WERI-Rb-1 (cell line): ENCODE results near the gene PLEKHA6.

ENCODE experiments used
- DNase-seq: peaks from one replicate; pipeline ENCODE4 v3.0.0-alpha.2; 2020
- H3K27ac ChIP-seq: fragments of 250-450 bp; sonication (Bioruptor Pico); 2 replicates; pipeline ENCODE4 v1.5.1; 2020; ENCODE audit warnings: mild to moderate bottlenecking, moderate library complexity
- H3K27me3 ChIP-seq: fragments of 250-450 bp; sonication (Bioruptor Pico); 2 replicates; pipeline ENCODE4 v1.5.1; 2021; ENCODE audit warnings: mild to moderate bottlenecking, low read depth, moderate library complexity; ENCODE audit not compliant: insufficient read depth, severe bottlenecking
- H3K36me3 ChIP-seq: fragments of 250-450 bp; sonication (Bioruptor Pico); 2 replicates; pipeline ENCODE4 v1.5.1; 2020; ENCODE audit warnings: mild to moderate bottlenecking, moderate library complexity
- H3K4me3 ChIP-seq: 2 replicates; pipeline ENCODE4 v1.5.1; 2011; ENCODE audit warnings: low read depth, mild to moderate bottlenecking, control low read depth, low read length
- H3K9me3 ChIP-seq: fragments of 250-450 bp; sonication (Bioruptor Pico); 2 replicates; pipeline ENCODE4 v1.5.1; 2021; ENCODE audit warnings: mild to moderate bottlenecking, moderate library complexity; ENCODE audit not compliant: severe bottlenecking
- CTCF ChIP-seq: IDR thresholded peaks from 2 replicates; pipeline ENCODE4 v1.5.1; 2011; ENCODE audit warnings: low read depth, mild to moderate bottlenecking, control low read depth, inconsistent platforms, low read length

Gene PLEKHA6

GRCh38 chr1:204361781-204362180 lies 2.1 kb upstream of the PLEKHA6 start:
- DNase-seq, result no peak
- no peaks in the 10 kb centered on the region for H3K9me3 ChIP-seq
- no peak overlapping the region for H3K4me3 ChIP-seq
- TF ChIP-seq CTCF, result no peak
- H3K36me3 ChIP-seq, result no peaks in the 10 kb centered on the region
- no peaks in the 10 kb centered on the region for H3K27me3 ChIP-seq
- H3K27ac ChIP-seq, result no peak overlapping the region

GRCh38 chr1:204361341-204361771 lies 1.6 kb upstream of the PLEKHA6 start:
- no peak for DNase-seq
- H3K27ac ChIP-seq, result no peak overlapping the region
- no peaks in the 10 kb centered on the region for H3K27me3 ChIP-seq
- no peaks in the 10 kb centered on the region for H3K36me3 ChIP-seq
- H3K9me3 ChIP-seq, result no peaks in the 10 kb centered on the region
- H3K4me3 ChIP-seq, result no peak overlapping the region
- TF ChIP-seq CTCF, result no peak

DNA sequence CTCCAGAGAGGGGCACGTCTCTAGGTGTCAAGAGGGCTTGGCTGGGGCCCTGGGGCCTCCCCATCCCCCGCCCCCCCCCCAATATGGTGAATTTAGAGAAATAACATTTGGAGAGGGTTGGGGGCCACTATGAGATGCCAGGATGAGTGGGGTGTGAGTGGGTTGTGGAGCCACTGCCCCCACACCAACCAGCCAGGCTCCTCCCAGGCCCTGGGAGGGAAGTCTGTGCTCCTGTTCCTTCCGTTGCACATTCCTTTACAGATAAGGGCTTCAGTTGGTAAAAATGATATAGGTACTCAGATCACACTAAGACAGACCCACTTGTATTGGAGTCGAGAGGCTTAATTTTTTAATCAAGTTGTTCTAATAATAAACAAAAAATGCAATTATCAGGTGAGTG lies 585 bp upstream of the PLEKHA6 start:
- Histone ChIP-seq H3K9me3 (no peaks in the 10 kb centered on the region), H3K27me3 (no peaks in the 10 kb centered on the region), H3K36me3 (no peaks in the 10 kb centered on the region), H3K27ac (peak overlapping the region; percentile 81), H3K4me3 (peak overlapping the region; percentile 47; the same call in 1 of the 2 replicates)
- TF ChIP-seq CTCF, result no peak
- no peak for DNase-seq

GRCh38 chr1:204359131-204359473 lies 627 bp downstream of the PLEKHA6 start:
- peak; percentile 20; the same call in 1 of the 2 replicates for TF ChIP-seq CTCF
- H3K4me3 ChIP-seq, result peak overlapping the region; percentile 47

GRCh38 chr1:204358605-204359004 lies 1.1 kb downstream of the PLEKHA6 start:
- DNase-seq, result peak; percentile 71
- H3K4me3 ChIP-seq, result peak overlapping the region; percentile 47
- no peaks in the 10 kb centered on the region for H3K36me3 ChIP-seq
- no peak for TF ChIP-seq CTCF
- H3K27ac ChIP-seq, result peak overlapping the region; percentile 81
- no peaks in the 10 kb centered on the region for H3K9me3 ChIP-seq
- no peaks in the 10 kb centered on the region for H3K27me3 ChIP-seq

More at GRCh38 chr1:204359131-204359473, 627 bp downstream of the PLEKHA6 start:
- Histone ChIP-seq H3K9me3 (no peaks in the 10 kb centered on the region), H3K27me3 (no peaks in the 10 kb centered on the region), H3K36me3 (no peaks in the 10 kb centered on the region), H3K27ac (peak overlapping the region; percentile 81)
- no peak for DNase-seq
